GM12892 (cell line): ENCODE measurements around the gene MTX1.

Experiments
- POLR2A ChIP-seq: IDR thresholded peaks from 2 replicates; pipeline ENCODE4 v1.6.1; 2011; ENCODE audit warnings: low read depth, low read length, control low read depth
- POLR2AphosphoS5 ChIP-seq: IDR thresholded peaks from 2 replicates; pipeline ENCODE4 v1.6.1; 2011; ENCODE audit warnings: low read depth, low read length, control low read depth

DNA sequence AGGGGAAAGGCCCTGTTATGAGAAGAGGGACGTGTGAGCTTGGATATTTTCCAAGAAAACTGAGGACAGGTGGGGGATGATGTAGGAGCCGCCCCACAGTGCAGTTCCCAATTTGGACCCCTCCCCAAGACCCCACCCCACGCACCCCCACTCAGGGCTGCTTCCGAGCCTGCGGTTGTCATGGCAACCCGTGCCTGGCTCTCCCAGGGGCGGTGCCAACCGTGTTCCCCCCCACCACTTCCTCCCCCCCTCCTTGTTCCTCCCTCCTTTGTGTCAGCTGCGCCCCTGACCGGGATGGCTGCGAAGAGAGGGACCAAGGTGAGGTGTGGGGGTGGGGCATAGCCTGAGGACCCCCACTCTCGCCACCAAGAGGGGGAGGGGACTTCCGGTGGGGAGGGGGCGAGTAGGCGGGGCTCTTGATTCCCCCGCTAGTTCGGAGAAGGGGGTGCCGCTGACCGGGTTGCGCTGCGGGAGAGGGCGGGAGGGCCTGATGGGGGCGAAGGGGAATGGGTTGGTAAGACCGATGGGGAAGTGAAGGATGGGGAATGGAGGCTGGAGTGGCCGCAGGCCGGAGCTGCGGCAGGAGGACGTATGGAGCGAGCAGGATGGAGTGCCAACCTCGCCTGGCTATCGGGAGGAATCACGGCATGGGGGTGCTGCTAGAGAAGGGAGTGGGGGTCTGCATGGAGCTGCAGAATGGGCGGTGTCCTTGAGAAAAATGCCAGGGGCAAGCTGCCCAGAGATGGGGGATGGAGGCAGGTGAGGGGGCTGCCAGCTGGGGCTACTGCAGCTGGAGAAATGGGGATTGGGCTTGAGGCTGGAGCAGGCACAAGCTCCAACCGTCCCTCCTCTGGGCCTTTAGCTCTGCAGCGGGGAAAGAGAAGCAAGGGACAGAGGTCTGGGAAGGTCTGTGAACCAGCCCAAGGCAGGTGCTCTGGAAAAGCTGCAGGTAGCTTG is 33.9 kb upstream of the MTX1 start:
- TF ChIP-seq POLR2A (no peak), POLR2AphosphoS5 (no peak)
